ENCODE data around the gene PLCB1.

DNA sequence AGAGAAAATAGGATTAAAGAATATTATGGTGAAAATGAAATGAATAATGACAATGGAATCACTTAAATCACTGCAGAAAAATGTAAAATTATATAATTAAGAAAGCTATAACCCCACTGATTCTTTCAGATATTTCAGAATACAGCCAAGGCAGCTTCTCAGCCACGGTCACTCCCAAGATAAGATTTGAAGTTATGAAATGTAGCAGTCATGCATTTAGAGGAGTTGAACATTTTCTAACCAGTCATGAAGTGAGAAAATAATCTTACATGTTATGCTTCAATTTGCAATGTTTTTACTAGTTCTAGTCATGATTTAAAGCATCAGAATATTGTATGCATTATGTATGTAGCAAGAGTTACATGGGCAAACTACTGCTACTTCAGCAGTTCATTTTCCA lies 13.3 kb upstream of the PLCB1 start:
- TF ChIP-seq, protein P1, sequence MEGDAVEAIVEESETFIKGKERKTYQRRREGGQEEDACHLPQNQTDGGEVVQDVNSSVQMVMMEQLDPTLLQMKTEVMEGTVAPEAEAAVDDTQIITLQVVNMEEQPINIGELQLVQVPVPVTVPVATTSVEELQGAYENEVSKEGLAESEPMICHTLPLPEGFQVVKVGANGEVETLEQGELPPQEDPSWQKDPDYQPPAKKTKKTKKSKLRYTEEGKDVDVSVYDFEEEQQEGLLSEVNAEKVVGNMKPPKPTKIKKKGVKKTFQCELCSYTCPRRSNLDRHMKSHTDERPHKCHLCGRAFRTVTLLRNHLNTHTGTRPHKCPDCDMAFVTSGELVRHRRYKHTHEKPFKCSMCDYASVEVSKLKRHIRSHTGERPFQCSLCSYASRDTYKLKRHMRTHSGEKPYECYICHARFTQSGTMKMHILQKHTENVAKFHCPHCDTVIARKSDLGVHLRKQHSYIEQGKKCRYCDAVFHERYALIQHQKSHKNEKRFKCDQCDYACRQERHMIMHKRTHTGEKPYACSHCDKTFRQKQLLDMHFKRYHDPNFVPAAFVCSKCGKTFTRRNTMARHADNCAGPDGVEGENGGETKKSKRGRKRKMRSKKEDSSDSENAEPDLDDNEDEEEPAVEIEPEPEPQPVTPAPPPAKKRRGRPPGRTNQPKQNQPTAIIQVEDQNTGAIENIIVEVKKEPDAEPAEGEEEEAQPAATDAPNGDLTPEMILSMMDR (conservative IDR thresholded peaks at IDR 0.05 in 1 of 2, IDR thresholded peaks at IDR 0.05 in 1 of 2; ENCODE audit: extremely low read depth in 1 of 2, insufficient read depth in 1 of 2, low read depth in 1 of 2, low read length in 2 of 2), result no peak
- no peak for TF ChIP-seq EZH2 (IDR thresholded peaks at IDR 0.05; ENCODE audit: borderline replicate concordance, low read length)
